GM12873 (cell line): ENCODE measurements around the gene CRYBB1.

Source experiments
- TF ChIP-seq, protein P1 (sequence below): IDR thresholded peaks from 2 replicates; pipeline ENCODE4 v1.5.1; 2012; ENCODE audit warnings: low read depth, mild to moderate bottlenecking, moderate library complexity, low read length, control low read depth; ENCODE audit not compliant: insufficient read depth; ENCODE audit errors: missing control alignments

Gene CRYBB1

DNA sequence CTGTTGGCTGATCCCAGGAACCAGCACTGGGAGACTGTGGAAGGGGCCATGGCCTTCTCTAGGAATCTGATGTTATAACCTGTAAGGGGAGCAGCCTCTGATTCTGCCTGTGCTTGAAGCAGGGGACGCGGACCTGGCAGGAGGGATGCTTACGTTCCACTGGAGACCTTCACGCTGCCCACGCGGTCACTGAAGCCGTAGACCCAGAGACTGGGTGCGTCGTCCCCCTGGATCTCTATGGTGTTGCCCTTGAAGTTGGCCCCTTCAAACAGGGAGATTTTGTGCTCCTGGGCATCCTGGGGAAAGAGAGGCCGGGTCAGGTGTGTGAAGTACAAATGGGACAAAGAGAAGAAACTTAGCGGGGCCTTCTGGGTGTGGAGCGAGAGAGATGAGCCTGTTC is 16.1 kb downstream of the CRYBB1 start:
- TF ChIP-seq, protein P1, sequence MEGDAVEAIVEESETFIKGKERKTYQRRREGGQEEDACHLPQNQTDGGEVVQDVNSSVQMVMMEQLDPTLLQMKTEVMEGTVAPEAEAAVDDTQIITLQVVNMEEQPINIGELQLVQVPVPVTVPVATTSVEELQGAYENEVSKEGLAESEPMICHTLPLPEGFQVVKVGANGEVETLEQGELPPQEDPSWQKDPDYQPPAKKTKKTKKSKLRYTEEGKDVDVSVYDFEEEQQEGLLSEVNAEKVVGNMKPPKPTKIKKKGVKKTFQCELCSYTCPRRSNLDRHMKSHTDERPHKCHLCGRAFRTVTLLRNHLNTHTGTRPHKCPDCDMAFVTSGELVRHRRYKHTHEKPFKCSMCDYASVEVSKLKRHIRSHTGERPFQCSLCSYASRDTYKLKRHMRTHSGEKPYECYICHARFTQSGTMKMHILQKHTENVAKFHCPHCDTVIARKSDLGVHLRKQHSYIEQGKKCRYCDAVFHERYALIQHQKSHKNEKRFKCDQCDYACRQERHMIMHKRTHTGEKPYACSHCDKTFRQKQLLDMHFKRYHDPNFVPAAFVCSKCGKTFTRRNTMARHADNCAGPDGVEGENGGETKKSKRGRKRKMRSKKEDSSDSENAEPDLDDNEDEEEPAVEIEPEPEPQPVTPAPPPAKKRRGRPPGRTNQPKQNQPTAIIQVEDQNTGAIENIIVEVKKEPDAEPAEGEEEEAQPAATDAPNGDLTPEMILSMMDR, result no peak

DNA sequence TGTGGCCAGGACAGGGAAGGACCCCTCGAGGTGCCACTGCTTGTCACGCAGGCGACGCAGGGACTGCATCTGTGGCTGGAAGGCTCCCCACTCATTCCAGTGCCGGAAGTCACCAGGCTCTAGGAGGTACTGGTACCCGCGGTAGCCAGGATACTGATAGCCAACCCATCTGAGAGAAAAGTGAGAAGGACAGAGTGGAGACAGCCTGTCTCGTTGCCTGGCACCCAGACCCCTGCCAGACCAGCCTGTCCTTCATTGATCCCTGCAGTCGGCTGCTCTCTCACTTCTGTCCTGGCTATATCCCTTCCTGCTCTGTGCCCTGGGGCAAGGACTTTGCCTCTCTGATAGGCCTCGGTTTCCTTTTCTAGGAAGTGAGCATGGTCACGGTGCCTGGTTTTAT is 18.3 kb downstream of the CRYBB1 start:
- TF ChIP-seq, protein P1, result no peak

DNA sequence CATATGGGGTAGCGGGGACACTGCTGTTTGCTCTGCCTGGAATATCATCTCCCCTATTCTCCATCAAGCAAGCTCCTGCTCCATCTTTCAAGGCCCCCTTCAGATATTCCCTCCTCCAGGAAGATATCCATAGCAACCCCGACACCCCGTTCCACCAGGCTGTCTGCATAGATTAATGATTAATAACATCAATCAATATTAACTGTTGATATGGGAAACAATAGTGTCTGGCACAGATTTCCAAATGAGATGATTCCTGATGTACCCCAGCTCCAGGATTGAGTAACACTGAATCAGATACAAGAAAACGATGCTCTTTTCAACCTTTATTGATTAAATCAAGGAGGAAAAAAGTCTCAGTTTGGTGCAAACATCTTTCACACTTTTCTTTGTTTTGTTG is 20.3 kb downstream of the CRYBB1 start:
- TF ChIP-seq, protein P1, result no peak

DNA sequence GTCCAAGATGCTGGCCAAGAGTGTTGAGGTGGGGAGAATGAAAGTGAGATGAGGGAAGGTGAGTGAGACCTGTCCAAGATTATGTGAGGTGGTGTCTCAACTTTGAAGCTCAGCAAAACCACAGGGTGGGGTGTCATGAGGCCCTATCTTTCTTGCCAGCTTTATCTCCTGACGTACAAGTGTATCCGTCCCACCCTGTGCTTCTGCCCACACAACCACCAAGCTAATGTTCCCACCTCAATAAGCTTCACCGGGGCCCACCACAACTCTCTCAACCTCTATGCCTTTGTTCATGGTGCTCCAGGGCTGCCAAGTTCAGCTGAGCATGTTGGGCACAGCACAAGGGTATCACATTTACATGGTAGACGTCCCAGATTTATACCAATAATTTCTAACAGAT is 20.8 kb downstream of the CRYBB1 start:
- TF ChIP-seq, protein P1, result no peak

DNA sequence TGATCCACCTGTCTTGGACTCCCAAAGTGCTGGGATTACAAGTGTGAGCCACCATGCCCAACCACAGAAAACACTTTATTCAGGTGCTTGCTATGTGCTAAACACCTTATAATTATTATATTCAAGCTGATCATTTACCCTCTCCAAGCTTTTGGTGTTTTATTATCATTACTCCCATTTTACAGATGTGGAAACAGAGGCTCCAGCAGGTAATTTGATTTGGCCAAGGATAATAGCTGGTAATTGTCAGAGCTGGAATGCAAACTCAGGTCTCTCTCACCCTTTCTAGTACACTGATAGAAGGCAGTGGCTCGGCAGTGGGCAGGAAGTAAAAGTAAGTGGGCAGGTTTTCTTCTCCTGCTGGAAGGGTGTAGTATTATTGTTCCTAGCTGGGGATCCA is 24.1 kb downstream of the CRYBB1 start:
- TF ChIP-seq, protein P1, result no peak

DNA sequence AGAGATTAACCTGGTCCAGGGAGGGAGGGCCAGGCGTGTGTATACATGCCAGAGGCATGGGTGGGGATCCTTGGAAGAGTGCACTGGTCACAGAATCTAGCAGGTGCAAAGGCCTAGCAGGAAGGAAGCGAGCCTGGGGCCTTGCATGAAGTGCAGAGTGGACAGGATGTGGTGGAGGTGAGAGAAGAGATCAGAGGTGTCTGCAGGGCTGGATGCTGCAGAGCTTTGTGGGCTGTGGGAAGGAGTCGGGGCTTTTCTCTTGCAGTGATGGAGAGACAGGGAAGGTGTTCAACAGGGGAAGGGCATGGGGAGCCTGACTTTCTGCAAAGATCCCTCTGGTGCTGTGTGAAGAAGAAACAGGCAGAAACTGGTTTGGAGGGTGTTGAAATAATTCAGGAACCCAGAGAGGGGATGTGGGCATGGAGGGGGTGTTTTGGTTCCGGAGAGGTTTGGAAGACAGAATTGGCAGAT is 25.4 kb downstream of the CRYBB1 start:
- TF ChIP-seq, protein P1, result no peak

DNA sequence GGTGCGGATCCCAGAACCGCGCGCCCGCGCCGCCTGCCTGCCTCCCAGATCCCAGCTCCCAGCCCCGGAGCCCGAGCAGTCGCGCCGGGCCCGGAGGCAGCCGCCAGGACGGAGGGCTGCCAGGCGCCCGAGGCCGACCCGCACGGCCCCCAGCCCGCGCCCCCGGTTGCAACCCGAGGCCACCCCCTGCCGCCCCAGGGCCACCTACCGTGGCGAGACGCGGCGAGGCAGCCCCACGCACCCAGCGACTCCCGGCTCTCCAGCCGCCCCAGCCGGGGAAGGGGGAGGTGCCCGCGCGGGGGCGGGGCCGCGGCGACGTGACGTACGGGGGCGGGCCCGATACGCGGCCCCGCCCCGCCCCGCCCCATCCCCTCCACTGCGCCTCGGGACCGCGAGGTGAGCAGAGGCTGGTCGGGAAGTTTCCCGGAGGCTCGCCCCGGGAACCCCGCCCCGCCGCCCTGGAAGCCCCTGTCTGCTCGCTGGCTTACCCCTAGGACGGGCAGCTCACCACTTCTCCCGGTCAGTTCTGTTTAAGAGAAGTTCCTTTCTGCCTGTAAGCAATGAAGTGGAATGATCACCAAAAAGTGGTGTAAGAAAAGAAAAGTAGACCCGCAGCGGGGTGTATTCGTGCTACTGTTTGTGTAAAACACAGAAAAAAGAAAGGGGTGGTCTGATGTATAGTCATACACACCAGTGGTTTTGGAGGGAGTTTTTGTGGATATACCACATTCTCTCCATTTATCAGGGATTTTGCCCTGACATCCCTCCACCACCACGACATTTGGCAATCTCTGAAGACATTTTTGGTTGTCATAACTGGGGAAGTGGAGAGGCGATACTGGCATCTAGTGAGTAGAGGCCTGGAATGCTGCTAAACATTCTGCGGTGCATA is 27.7 kb downstream of the CRYBB1 start, which contains the start of gene TPST2:
Gene TPST2 (minus strand): TSS at position 288 of the 892 bp plus-strand sequence. CDS start 48,502 bp downstream, outside the sequence.
- TF ChIP-seq, protein P1, result no peak
